ENCODE results near the gene TMEM272. TPM values are rescaled to one million over a fixed set of nuclear protein-coding genes. Genes with fewer than 3 reads are reported as not detected.
"Not testable (repeated sequence)": the region's sequence is repeated elsewhere in the genome, so short reads cannot be mapped to it uniquely, and the experiment has no call there.

The TMEM272 gene
- total RNA-seq, 1 experiment from 2014 or later = 0.07 TPM

GRCh38 chr13:51826606-51827005, 18.4 kb downstream of the TMEM272 start:
- Histone ChIP-seq H3K9me3 (ENCODE audit: low read length) (no peaks in the 10 kb centered on the region), H3K79me2 (ENCODE audit: low read length) (no peaks in the 10 kb centered on the region), H3K27me3 (ENCODE audit: low read length) (peaks cover 17% of the 10 kb centered on the region; the same call in 1 of the 2 replicates), H4K20me1 (ENCODE audit: low read length) (no peaks in the 10 kb centered on the region), H3K4me3 (ENCODE audit: low read length) (no peak overlapping the region), H3F3A (ENCODE audit: low read length, unreplicated experiment) (no peaks in the 10 kb centered on the region), H3K36me3 (ENCODE audit: low read depth, low read length) (no peaks in the 10 kb centered on the region), H3K9ac (ENCODE audit: low read length) (no peak overlapping the region), H2AFZ (ENCODE audit: low read length) (no peak overlapping the region), H3K27ac (ENCODE audit: low read length) (no peak overlapping the region), H3K4me1 (ENCODE audit: insufficient read depth, low read length) (no peaks in the 10 kb centered on the region), H3K9me2 (replicated peaks; ENCODE audit: low read length) (no peaks in the 10 kb centered on the region), H3K4me2 (ENCODE audit: low read length) (no peak overlapping the region)
- ATAC-seq (no peak; the same call in 1 of the 2 replicates), DNase-seq (no peak)
- no TSS peak for BruUV-seq (replicated peaks)
- POLR2A ChIA-PET (ENCODE audit: unreplicated experiment) = no interaction called here
- intact Hi-C loops (cut with micrococcal nuclease) = no loop called here
- CTCF ChIA-PET = no interaction called here
- TF ChIP-seq EZH2 (IDR thresholded peaks at IDR 0.05; ENCODE audit: low read length, unreplicated experiment) = no peak
- no peak for TF ChIP-seq EZH2phosphoT487 (IDR thresholded peaks at IDR 0.05; ENCODE audit: borderline replicate concordance, low read length)
- TF ChIP-seq CTCF (conservative IDR thresholded peaks at IDR 0.05; ENCODE audit: low read depth, low read length) = no peak

DNA sequence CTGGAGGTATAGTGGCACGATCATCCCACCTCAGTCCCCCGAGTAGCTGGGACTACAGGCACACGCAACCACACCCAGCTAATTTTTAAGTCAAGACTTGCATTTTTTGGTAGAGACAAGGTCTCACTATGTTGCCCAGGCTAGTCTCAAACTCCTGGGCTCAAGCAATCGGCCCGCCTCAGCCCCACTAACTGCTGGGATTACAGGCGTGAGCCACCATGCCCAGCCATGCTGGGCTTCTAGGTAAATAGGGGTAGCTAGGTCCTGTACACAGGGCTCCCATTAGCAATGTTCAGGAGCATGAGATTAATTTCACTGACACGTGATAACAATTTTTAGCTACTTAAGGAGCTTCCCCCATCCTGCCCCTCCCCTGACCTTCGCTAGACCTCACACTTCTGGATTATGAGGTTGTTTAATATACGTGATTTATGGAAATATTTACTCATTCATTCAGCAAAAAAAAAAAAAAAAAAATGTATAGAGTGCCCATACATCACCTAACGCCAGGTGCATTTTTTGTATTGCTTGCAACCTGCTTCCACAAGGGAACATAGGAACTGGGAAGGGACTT, 19.2 kb downstream of the TMEM272 start:
- CTCF ChIA-PET = no interaction called here
- no peaks in the 10 kb centered on the region for H3F3A ChIP-seq (ENCODE audit: low read length, unreplicated experiment)
- H3K9me3 ChIP-seq (ENCODE audit: low read length) = no peaks in the 10 kb centered on the region
- no peaks in the 10 kb centered on the region for H3K36me3 ChIP-seq (ENCODE audit: low read depth, low read length)
- no peak overlapping the region for H3K4me3 ChIP-seq (ENCODE audit: low read length)
- no peaks in the 10 kb centered on the region for H3K79me2 ChIP-seq (ENCODE audit: low read length)
- no peaks in the 10 kb centered on the region for H4K20me1 ChIP-seq (ENCODE audit: low read length)
- intact Hi-C loops (cut with micrococcal nuclease) = no loop called here
- ATAC-seq = no peak
- H2AFZ ChIP-seq (ENCODE audit: low read length) = no peak overlapping the region
- no TSS peak for BruUV-seq (replicated peaks)
- TF ChIP-seq EZH2phosphoT487 (IDR thresholded peaks at IDR 0.05; ENCODE audit: borderline replicate concordance, low read length) (no peak), EZH2 (IDR thresholded peaks at IDR 0.05; ENCODE audit: low read length, unreplicated experiment) (no peak), CTCF (conservative IDR thresholded peaks at IDR 0.05; ENCODE audit: low read depth, low read length) (no peak)
- no peaks in the 10 kb centered on the region for H3K9me2 ChIP-seq (replicated peaks; ENCODE audit: low read length)
- POLR2A ChIA-PET (ENCODE audit: unreplicated experiment) = no interaction called here
- H3K9ac ChIP-seq (ENCODE audit: low read length) = no peak overlapping the region
- no peaks in the 10 kb centered on the region for H3K4me1 ChIP-seq (ENCODE audit: insufficient read depth, low read length)
- H3K27me3 ChIP-seq (ENCODE audit: low read length) = peaks cover 17% of the 10 kb centered on the region; the same call in 1 of the 2 replicates
- H3K4me2 ChIP-seq (ENCODE audit: low read length) = no peak overlapping the region
- no peak for DNase-seq
- no peak overlapping the region for H3K27ac ChIP-seq (ENCODE audit: low read length)

DNA sequence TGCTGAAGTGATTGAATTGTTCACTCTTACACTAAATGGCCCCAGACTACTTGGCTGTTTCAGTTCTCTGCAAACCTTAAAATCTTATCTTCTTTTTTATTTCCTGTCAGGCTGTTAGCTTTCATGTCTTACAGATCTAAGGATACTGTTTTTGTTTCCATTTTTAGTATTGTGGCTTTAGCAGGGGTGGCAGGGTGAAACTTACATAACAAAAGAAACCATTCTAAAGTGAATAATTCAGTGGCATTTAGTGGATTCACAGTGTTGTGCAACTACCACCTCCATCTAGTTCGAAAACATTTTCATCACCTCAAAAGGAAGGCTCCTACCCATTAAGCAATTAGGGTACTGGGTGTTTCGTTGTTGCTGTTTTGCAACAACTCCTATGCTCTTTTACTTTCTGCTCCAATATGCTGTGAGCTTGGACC, 19.8 kb downstream of the TMEM272 start:
- H3K27me3 ChIP-seq (ENCODE audit: low read length) = peaks cover 17% of the 10 kb centered on the region; the same call in 1 of the 2 replicates
- no peak overlapping the region for H2AFZ ChIP-seq (ENCODE audit: low read length)
- no peak for DNase-seq
- ChIA-PET CTCF (no interaction called here), POLR2A (ENCODE audit: unreplicated experiment) (no interaction called here)
- no peak overlapping the region for H3K4me3 ChIP-seq (ENCODE audit: low read length)
- no peak overlapping the region for H3K27ac ChIP-seq (ENCODE audit: low read length)
- no peaks in the 10 kb centered on the region for H3K4me1 ChIP-seq (ENCODE audit: insufficient read depth, low read length)
- H3K4me2 ChIP-seq (ENCODE audit: low read length) = no peak overlapping the region
- no peaks in the 10 kb centered on the region for H3K9me2 ChIP-seq (replicated peaks; ENCODE audit: low read length)
- no peaks in the 10 kb centered on the region for H3K79me2 ChIP-seq (ENCODE audit: low read length)
- H3K9ac ChIP-seq (ENCODE audit: low read length) = no peak overlapping the region
- no peaks in the 10 kb centered on the region for H3K36me3 ChIP-seq (ENCODE audit: low read depth, low read length)
- H3F3A ChIP-seq (ENCODE audit: low read length, unreplicated experiment) = no peaks in the 10 kb centered on the region
- no TSS peak for BruUV-seq (replicated peaks)
- intact Hi-C loops (cut with micrococcal nuclease) = no loop called here
- no peak for TF ChIP-seq EZH2 (IDR thresholded peaks at IDR 0.05; ENCODE audit: low read length, unreplicated experiment)
- TF ChIP-seq CTCF (conservative IDR thresholded peaks at IDR 0.05; ENCODE audit: low read depth, low read length) = no peak
- TF ChIP-seq EZH2phosphoT487 (IDR thresholded peaks at IDR 0.05; ENCODE audit: borderline replicate concordance, low read length) = no peak
- no peaks in the 10 kb centered on the region for H4K20me1 ChIP-seq (ENCODE audit: low read length)
- no peak for ATAC-seq
- no peaks in the 10 kb centered on the region for H3K9me3 ChIP-seq (ENCODE audit: low read length)

GRCh38 chr13:51824712-51825111, 20.3 kb downstream of the TMEM272 start:
- H3K79me2 ChIP-seq (ENCODE audit: low read length); H3K9me2 ChIP-seq (replicated peaks; ENCODE audit: low read length); H3K4me2 ChIP-seq (ENCODE audit: low read length); BruUV-seq (replicated peaks); H2AFZ ChIP-seq (ENCODE audit: low read length); DNase-seq; H3K9ac ChIP-seq (ENCODE audit: low read length); H3K4me1 ChIP-seq (ENCODE audit: insufficient read depth, low read length); ATAC-seq; intact Hi-C loops (cut with micrococcal nuclease); POLR2A ChIA-PET (ENCODE audit: unreplicated experiment); H3K27ac ChIP-seq (ENCODE audit: low read length); H3K9me3 ChIP-seq (ENCODE audit: low read length); H3K4me3 ChIP-seq (ENCODE audit: low read length); CTCF ChIA-PET; H4K20me1 ChIP-seq (ENCODE audit: low read length); H3K36me3 ChIP-seq (ENCODE audit: low read depth, low read length); H3F3A ChIP-seq (ENCODE audit: low read length, unreplicated experiment): not testable (repeated sequence)
- H3K27me3 ChIP-seq (ENCODE audit: low read length) = peaks cover 17% of the 10 kb centered on the region; the same call in 1 of the 2 replicates

Measured in PC-3 (cell line).